T-cell (primary cell): ENCODE data around the gene VPS18. TPM values are rescaled to one million over a fixed set of nuclear protein-coding genes. Genes with fewer than 3 reads are reported as not detected.

ENCODE experiments used
- ATAC-seq, 4 experiments: fragments of 200-7000 bp in 3 of 4; fragments of 150-1000 bp in 1 of 4; cut with Tn5 transposase; replicated peaks in 1 of 4; 1 replicate in 3 of 4; 2 replicates in 1 of 4; pipeline ENCODE4 v1.10.0; 2021; ENCODE audit warnings: moderate library complexity in 3 of 4, mild to moderate bottlenecking in 2 of 4, moderate number of reproducible peaks in 1 of 4
- CTCF ChIA-PET, 2 donors: fragments of 300-600 bp; sonication (Branson Sonifier 250); formaldehyde crosslinking; loops; one replicate each; lab custom pipeline; 2022; ENCODE audit warnings: antibody characterized with exemption in 2 of 2; lab: Charles Lee
- POLR2A ChIA-PET, 2 donors: fragments of 300-600 bp; sonication (Branson Sonifier 250); formaldehyde crosslinking; loops; one replicate each; lab custom pipeline; 2022; ENCODE audit warnings: antibody characterized with exemption in 2 of 2; lab: Charles Lee
- DNase-seq, 35 experiments: peaks; one replicate each; pipeline versions ENCODE4 v3.0.0 to v3.0.0-alpha.2; 2013 to 2023
- H3K27ac ChIP-seq: one replicate; pipeline ENCODE4 v1.5.1; 2013; ENCODE audit warnings: low read length
- H3K27me3 ChIP-seq, 2 experiments: replicated peaks in 1 of 2; 1 replicate in 1 of 2; 2 replicates in 1 of 2; pipeline versions ENCODE4 v1.6.1 to v1.7.0; 2013; ENCODE audit warnings: low read length in 1 of 2, mixed read lengths in 1 of 2; ENCODE audit not compliant: control insufficient read depth in 2 of 2, insufficient read depth in 2 of 2; ENCODE audit errors: extremely low read depth in 1 of 2
- H3K36me3 ChIP-seq, 2 donors: 1 replicate in 1 of 2; 2 replicates in 1 of 2; pipeline versions ENCODE4 v1.6.1 to v1.7.0; 2013; ENCODE audit warnings: low read length in 1 of 2; ENCODE audit not compliant: control insufficient read depth in 2 of 2, insufficient read depth in 1 of 2; ENCODE audit errors: extremely low read depth in 1 of 2
- H3K4me1 ChIP-seq, 2 experiments: 1 replicate in 1 of 2; 2 replicates in 1 of 2; pipeline versions ENCODE4 v1.6.1 to v1.7.0; 2013; ENCODE audit warnings: low read length in 2 of 2, mixed read lengths in 1 of 2; ENCODE audit not compliant: insufficient read depth in 2 of 2, control insufficient read depth in 1 of 2; ENCODE audit errors: extremely low read depth in 1 of 2
- H3K4me3 ChIP-seq, 2 donors: 1 replicate in 1 of 2; 2 replicates in 1 of 2; pipeline versions ENCODE4 v1.5.1 to v1.7.0; 2013; ENCODE audit warnings: mild to moderate bottlenecking in 2 of 2, low read length in 1 of 2, moderate library complexity in 1 of 2; ENCODE audit not compliant: control insufficient read depth in 1 of 2; ENCODE audit errors: extremely low read depth in 1 of 2
- H3K9me3 ChIP-seq: 2 replicates; pipeline ENCODE4 v1.7.0; 2013
- H3K27ac Mint-ChIP-seq, 2 donors: one replicate each; pipeline ENCODE4 v1.8.0; 2020 to 2021; ENCODE audit warnings: mild to moderate bottlenecking in 2 of 2, mixed read lengths in 2 of 2
- H3K27me3 Mint-ChIP-seq, 2 donors: one replicate each; pipeline ENCODE4 v1.8.0; 2021 to 2022; ENCODE audit warnings: mixed read lengths in 2 of 2
- H3K36me3 Mint-ChIP-seq: one replicate; pipeline ENCODE4 v1.8.0; 2021; ENCODE audit warnings: mixed read lengths
- H3K4me1 Mint-ChIP-seq, 3 donors: one replicate each; pipeline ENCODE4 v1.8.0; 2020 to 2022; ENCODE audit warnings: mixed read lengths in 3 of 3, mild to moderate bottlenecking in 1 of 3
- H3K4me3 Mint-ChIP-seq, 3 donors: one replicate each; pipeline ENCODE4 v1.8.0; 2020 to 2022; ENCODE audit warnings: mild to moderate bottlenecking in 3 of 3, mixed read lengths in 3 of 3, moderate library complexity in 3 of 3
- H3K9me3 Mint-ChIP-seq, 3 donors: one replicate each; pipeline ENCODE4 v1.8.0; 2020 to 2022; ENCODE audit warnings: mixed read lengths in 3 of 3
- WGBS: methylation state at CpG from one replicate; pipeline ENCODE4 v1.1.5; 2013; ENCODE audit warnings: missing lambda C conversion rate; ENCODE audit not compliant: insufficient coverage; 5-methylcytosine and 5-hydroxymethylcytosine counted together
- total RNA-seq, 35 experiments: library from RNA in 6 of 35; stranded (reverse) in 6 of 35; fragments of 120-200 nt in 1 of 35; gene quantifications; one replicate each; pipeline versions ENCODE4 v1.2.1 to v1.2.4 and lab custom pipeline; 2013 to 2026

The VPS18 gene
- total RNA-seq, 5 donors from 2014 or later (not counting 1 experiment from before 2014, with no cell fraction given), result 16.2 to 23.4 (median 21.3) TPM

- CTCF ChIA-PET, result interaction anchor here in 1 of 2 donors (0.7 kb wide), 2 partner anchors 83 to 1120 kb away, joined by 3 read pairs; no protein-coding TSS in a partner anchor
- WGBS, result 84% methylated on average over 6 of the region's 6 CpGs
- POLR2A ChIA-PET, result no interaction called here
Measured at GRCh38 chr15:40934457-40934856, 40.2 kb downstream of the VPS18 start.

DNA sequence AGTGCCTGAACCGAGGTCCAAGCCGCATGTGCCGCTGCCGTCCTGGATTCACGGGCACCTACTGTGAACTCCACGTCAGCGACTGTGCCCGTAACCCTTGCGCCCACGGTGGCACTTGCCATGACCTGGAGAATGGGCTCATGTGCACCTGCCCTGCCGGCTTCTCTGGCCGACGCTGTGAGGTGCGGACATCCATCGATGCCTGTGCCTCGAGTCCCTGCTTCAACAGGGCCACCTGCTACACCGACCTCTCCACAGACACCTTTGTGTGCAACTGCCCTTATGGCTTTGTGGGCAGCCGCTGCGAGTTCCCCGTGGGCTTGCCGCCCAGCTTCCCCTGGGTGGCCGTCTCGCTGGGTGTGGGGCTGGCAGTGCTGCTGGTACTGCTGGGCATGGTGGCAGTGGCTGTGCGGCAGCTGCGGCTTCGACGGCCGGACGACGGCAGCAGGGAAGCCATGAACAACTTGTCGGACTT is 42.0 kb downstream of the VPS18 start:
- DNase-seq (no peak), ATAC-seq (no peak)
- no peak overlapping the region for H3K4me3 ChIP-seq
- no peaks in the 10 kb centered on the region for H3K9me3 ChIP-seq
- Mint-ChIP-seq H3K27ac (no peak overlapping the region), H3K36me3 (no peaks in the 10 kb centered on the region), H3K4me3 (no peak overlapping the region), H3K27me3 (peaks cover 2 to 20% of the 10 kb centered on the region in 2 donors), H3K4me1 (peaks cover 14 to 25% (median 21%) of the 10 kb centered on the region in 3 donors), H3K9me3 (no peaks in the 10 kb centered on the region)
- H3K36me3 ChIP-seq, result no peaks in the 10 kb centered on the region
- peaks cover 0 to 18% of the 10 kb centered on the region in 2 experiments for H3K27me3 ChIP-seq
- H3K27ac ChIP-seq, result no peak overlapping the region
- WGBS, result 96% methylated on average over 29 of the region's 31 CpGs
- POLR2A ChIA-PET, result no interaction called here
- peaks cover 2 to 19% of the 10 kb centered on the region in 2 experiments for H3K4me1 ChIP-seq
- CTCF ChIA-PET, result interaction anchor here in 1 of 2 donors (1.1 kb wide), 1 partner anchor 29 kb away, joined by 3 read pairs; no protein-coding TSS in a partner anchor

More at GRCh38 chr15:40934457-40934856, 40.2 kb downstream of the VPS18 start:
- Mint-ChIP-seq H3K36me3 (no peaks in the 10 kb centered on the region), H3K4me3 (no peak overlapping the region), H3K27me3 (peaks cover 15 to 36% of the 10 kb centered on the region in 2 donors), H3K4me1 (peaks cover 18 to 30% (median 23%) of the 10 kb centered on the region in 3 donors), H3K9me3 (no peaks in the 10 kb centered on the region), H3K27ac (no peak overlapping the region)
- Histone ChIP-seq H3K9me3 (no peaks in the 10 kb centered on the region), H3K36me3 (no peaks in the 10 kb centered on the region), H3K4me1 (peaks cover 4 to 26% of the 10 kb centered on the region in 2 experiments), H3K27ac (no peak overlapping the region), H3K27me3 (peaks cover 2 to 37% of the 10 kb centered on the region in 2 experiments), H3K4me3 (no peak overlapping the region)
- DNase-seq, result no peak
- no peak for ATAC-seq

- Mint-ChIP-seq H3K27ac (no peak overlapping the region), H3K4me3 (no peak overlapping the region), H3K4me1 (peaks cover 14 to 19% (median 17%) of the 10 kb centered on the region in 3 donors), H3K27me3 (peaks cover 0 to 13% of the 10 kb centered on the region in 2 donors), H3K9me3 (no peaks in the 10 kb centered on the region), H3K36me3 (no peaks in the 10 kb centered on the region)
- no peak for DNase-seq
- Histone ChIP-seq H3K4me1 (peaks cover 3 to 18% of the 10 kb centered on the region in 2 experiments), H3K4me3 (no peak overlapping the region), H3K27me3 (peaks cover 0 to 11% of the 10 kb centered on the region in 2 experiments), H3K36me3 (no peaks in the 10 kb centered on the region), H3K9me3 (no peaks in the 10 kb centered on the region), H3K27ac (no peak overlapping the region)
- no peak for ATAC-seq
- ChIA-PET CTCF (interaction anchor here in 1 of 2 donors (1.1 kb wide), 1 partner anchor 30 kb away, joined by 3 read pairs; no protein-coding TSS in a partner anchor), POLR2A (no interaction called here)
- WGBS, result 87% methylated on average over 11 of the region's 15 CpGs
Measured at GRCh38 chr15:40936709-40937666, 42.7 kb downstream of the VPS18 start.

DNA sequence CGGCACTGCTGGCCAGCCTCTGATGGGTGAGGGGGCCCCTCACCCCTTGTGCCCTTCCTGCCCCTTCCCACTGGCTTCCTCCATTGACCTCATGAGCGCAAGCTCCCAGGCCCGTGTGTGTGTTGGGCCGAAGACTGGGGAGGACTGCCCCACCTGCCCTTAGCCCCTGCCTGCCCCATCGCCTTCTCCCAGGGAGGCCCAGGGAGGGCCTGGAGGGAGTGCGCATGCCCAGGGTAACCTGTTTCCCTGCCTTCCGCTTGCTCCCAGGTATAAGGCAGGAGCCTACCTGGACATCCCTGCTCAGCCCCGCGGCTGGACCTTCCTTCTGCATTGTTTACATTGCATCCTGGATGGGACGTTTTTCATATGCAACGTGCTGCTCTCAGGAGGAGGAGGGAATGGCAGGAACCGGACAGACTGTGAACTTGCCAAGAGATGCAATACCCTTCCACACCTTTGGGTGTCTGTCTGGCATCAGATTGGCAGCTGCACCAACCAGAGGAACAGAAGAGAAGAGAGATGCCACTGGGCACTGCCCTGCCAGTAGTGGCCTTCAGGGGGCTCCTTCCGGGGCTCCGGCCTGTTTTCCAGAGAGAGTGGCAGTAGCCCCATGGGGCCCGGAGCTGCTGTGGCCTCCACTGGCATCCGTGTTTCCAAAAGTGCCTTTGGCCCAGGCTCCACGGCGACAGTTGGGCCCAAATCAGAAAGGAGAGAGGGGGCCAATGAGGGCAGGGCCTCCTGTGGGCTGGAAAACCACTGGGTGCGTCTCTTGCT is 43.7 kb downstream of the VPS18 start:
- Mint-ChIP-seq H3K36me3 (no peaks in the 10 kb centered on the region), H3K27me3 (peaks cover 0 to 6% of the 10 kb centered on the region in 2 donors), H3K9me3 (no peaks in the 10 kb centered on the region), H3K4me1 (peaks cover 19 to 22% (median 22%) of the 10 kb centered on the region in 3 donors), H3K27ac (no peak overlapping the region), H3K4me3 (no peak overlapping the region)
- peak in 3 of 4 experiments; percentile 15 to 48 (median 27) for ATAC-seq
- Histone ChIP-seq H3K27me3 (peaks cover 0 to 2% of the 10 kb centered on the region in 2 experiments), H3K36me3 (no peaks in the 10 kb centered on the region), H3K27ac (no peak overlapping the region), H3K9me3 (no peaks in the 10 kb centered on the region), H3K4me3 (no peak overlapping the region), H3K4me1 (peaks cover 10 to 23% of the 10 kb centered on the region in 2 experiments)
- peak in 5 of 35 experiments; percentile 18 to 51 (median 28) for DNase-seq
- ChIA-PET POLR2A (interaction anchor here in 1 of 2 donors (0.7 kb wide), 1 partner anchor 495 kb away, joined by 6 read pairs; no protein-coding TSS in a partner anchor), CTCF (no interaction called here)
- 89% methylated on average over 12 of the region's 19 CpGs for WGBS

DNA sequence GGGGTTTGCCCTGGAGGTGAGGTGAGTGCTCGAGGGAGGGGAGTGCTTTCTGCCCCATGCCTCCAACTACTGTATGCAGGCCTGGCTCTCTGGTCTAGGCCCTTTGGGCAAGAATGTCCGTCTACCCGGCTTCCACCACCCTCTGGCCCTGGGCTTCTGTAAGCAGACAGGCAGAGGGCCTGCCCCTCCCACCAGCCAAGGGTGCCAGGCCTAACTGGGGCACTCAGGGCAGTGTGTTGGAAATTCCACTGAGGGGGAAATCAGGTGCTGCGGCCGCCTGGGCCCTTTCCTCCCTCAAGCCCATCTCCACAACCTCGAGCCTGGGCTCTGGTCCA is 44.3 kb downstream of the VPS18 start:
- Mint-ChIP-seq H3K36me3 (no peaks in the 10 kb centered on the region), H3K27me3 (peaks cover 0 to 2% of the 10 kb centered on the region in 2 donors), H3K9me3 (no peaks in the 10 kb centered on the region), H3K4me3 (no peak overlapping the region), H3K4me1 (peaks cover 25 to 28% (median 28%) of the 10 kb centered on the region in 3 donors), H3K27ac (no peak overlapping the region)
- no peak overlapping the region for H3K27ac ChIP-seq
- ChIA-PET CTCF (no interaction called here), POLR2A (interaction anchor here in 1 of 2 donors (0.7 kb wide), 1 partner anchor 496 kb away, joined by 6 read pairs; no protein-coding TSS in a partner anchor)
- H3K9me3 ChIP-seq, result no peaks in the 10 kb centered on the region
- DNase-seq, result peak in 1 of 35 experiments; percentile 15
- WGBS, result no CpG with 5 or more reads among the region's 6 CpGs
- peaks cover 16 to 29% of the 10 kb centered on the region in 2 experiments for H3K4me1 ChIP-seq
- H3K4me3 ChIP-seq, result no peak overlapping the region
- ATAC-seq, result no peak
- no peaks in the 10 kb centered on the region for H3K36me3 ChIP-seq
- no peaks in the 10 kb centered on the region for H3K27me3 ChIP-seq
